Stimulated activated naive CD8-positive, alpha-beta T cell treated with anti-CD3 and anti-CD28 coated beads, Interleukin-15, Interleukin-2, amounts not matched to agents 100 U/mL and 50 U/mL, for 24 hours (primary cell): Measurements from ENCODE around the gene GRSF1.
A peak's percentile ranks its signal among the peaks of the same experiment; 100 is the strongest.
"Not testable (repeated sequence)": the region's sequence is repeated elsewhere in the genome, so short reads cannot be mapped to it uniquely, and the experiment has no call there.

ENCODE experiments used
- ATAC-seq: fragments of 150-1000 bp; cut with Tn5 transposase; one replicate; pipeline ENCODE4 v1.10.0; 2021
- DNase-seq: peaks from one replicate; pipeline ENCODE4 v3.0.0; 2021

Gene GRSF1, protein sequence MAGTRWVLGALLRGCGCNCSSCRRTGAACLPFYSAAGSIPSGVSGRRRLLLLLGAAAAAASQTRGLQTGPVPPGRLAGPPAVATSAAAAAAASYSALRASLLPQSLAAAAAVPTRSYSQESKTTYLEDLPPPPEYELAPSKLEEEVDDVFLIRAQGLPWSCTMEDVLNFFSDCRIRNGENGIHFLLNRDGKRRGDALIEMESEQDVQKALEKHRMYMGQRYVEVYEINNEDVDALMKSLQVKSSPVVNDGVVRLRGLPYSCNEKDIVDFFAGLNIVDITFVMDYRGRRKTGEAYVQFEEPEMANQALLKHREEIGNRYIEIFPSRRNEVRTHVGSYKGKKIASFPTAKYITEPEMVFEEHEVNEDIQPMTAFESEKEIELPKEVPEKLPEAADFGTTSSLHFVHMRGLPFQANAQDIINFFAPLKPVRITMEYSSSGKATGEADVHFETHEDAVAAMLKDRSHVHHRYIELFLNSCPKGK

DNA sequence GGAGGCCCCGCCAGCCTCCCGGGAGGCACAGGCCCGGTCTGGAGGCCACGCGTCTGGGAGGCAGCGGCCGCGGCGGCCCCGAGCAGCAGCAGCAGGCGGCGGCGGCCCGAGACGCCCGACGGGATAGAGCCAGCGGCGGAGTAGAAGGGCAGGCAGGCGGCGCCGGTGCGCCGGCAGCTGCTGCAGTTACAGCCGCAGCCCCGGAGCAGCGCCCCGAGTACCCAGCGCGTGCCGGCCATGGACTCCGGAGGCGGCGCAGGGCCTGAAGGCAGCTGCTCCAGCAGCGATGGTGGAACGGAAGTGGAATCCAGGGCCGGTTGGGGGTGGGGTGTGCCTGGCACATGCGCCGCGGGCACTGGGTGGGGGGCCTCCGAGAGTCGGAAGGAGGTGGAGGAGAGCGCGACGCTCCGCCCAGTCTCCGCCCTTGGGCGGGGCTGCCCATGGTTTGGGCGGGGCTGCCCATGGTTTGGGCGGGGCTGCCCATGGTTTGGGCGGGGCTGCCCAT, at the start of gene GRSF1:
Gene GRSF1 (minus strand): TSS at position 302 of the 505 bp plus-strand sequence. CDS start 63 bp downstream, at position 239.
- peak; percentile 82 for ATAC-seq
- DNase-seq: peak; percentile 94

DNA sequence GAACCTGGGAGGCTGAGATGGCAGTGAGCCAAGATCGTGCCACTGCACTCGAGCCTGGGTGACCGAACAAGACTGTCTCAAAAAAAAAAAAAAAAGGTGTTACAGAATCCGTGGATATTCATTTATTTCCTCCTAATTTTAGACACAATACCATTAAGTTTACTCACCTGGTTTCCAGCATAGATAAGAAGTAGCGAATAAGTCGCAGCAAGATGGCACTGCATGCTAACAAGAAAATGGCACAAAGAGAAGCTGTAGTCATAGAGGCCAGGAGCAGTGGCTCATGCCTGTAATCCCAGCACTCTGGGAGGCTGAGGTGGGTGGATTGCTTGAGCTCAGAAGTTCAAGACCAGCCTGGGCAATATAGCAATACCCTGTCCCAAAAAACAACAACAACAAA, 45.5 kb upstream of the GRSF1 start:
- no peak for DNase-seq
- ATAC-seq: no peak

DNA sequence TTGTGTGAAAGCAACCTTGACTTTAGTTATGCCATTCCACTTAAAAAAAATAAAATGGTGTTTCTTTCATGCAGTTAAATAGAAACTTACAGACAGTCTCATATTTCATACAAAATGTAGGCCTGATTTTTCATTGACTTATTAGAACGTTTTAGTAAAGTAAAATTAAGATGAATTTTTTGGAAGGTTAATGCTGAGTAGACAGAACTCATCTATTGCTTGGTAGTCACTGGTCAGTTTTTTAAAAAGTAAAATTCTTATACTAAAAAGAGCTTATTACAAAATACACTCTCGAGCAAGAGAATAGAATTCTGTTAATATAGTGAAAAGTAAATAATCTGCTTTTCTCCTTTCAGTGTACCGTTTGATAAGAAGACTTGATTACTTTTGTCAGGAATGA, 41.0 kb upstream of the GRSF1 start:
- ATAC-seq (no peak), DNase-seq (no peak)

DNA sequence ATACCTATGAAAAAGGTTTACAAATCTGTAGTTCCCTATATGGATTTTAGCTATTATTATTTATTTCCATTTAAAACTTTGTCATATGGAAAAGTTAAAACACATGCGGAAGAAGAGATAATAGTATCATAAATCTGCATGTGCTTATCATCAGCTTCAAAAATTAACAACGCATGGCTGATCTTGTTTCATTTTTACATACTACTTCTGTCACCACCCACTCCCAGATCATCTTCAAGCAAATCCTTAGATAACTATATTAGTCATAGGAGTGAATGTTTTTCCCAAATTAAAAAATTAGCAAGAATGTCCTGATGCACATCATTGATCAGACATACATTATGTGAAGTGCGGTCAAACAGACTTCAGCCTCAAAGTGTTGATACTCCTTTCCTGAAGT, 37.9 kb upstream of the GRSF1 start:
- DNase-seq (no peak), ATAC-seq (no peak)

DNA sequence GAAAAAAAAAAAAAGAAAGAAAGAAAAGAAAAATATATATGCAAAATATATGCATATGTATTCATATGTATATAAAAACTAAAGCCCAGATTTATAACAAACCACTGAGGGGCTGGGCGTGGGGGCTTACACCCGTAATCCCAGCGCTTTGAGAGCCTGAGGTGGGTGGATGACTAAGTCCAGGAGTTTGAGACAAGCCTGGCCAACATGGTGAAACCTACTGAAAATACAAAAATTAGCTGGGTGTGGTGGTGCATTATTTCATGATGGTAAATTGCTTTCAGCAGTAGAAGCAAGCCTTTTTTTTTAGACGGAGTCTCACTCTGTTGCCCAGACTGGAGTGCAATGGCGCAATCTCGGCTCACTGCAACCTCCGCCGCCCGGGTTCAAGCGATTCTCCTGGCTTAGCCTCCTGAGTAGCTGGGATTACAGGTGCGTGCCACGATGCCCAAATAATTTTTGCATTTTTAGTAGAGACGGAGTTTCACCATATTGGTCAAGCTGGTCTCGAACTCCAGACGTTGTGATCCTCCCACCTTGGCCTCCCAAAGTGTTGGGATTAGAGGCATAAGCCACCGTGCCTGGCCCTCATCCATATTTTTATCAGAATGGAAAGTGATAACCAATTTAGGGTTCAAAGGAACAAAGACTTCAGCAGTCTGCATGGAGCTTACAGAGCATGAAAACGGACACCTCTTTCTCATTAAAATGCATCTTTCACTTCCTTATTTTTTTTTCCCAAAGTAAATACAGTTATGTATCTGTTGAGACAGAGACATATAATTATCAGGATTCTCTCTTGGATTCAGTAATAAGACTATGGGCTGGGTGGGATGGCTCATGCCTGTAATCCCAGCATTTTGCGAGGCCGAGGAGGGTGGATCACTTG, 34.8 kb upstream of the GRSF1 start:
- no peak for ATAC-seq
- no peak for DNase-seq

DNA sequence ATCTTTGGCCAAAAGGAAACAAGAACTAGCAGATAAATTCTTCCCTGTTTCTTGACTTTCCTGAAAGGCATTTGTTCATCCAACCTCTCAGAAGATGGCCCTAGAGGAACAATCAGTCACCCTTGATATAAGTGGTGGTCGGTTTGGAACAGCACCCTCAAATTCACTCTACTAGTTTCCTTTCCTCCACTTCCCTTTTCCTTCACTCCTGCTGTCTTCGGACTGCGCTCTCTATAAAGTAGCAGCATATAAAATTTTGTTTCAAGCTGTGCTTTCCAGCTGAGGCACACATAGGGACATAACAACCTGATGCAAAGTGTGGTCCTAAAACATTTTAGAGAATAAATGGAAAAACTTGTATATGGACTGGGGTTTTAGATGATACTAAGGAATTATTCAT, 33.5 kb upstream of the GRSF1 start:
- no peak for DNase-seq

DNA sequence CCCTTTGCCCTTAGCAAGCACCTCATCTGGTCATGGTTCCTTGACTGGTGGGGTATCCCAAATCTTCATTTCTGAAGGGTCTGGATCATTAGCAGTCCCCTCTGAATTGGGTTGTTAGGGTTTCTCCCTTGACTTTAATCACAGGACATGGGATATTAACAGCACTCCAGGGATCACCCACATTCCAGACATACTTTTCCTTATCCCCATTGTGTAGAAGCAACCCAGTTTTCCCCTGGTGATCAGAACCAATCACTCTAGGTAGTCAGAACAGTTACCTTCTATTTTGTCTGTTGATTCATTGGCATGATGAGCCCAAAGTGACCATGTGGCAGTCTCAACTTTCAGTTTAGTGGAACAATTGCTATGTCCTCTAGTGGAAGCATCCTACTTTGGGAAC, 29.1 kb upstream of the GRSF1 start:
- ATAC-seq (no peak), DNase-seq (no peak)

More for the DNA sequence above, 33.5 kb upstream of the GRSF1 start:
- ATAC-seq: no peak

DNA sequence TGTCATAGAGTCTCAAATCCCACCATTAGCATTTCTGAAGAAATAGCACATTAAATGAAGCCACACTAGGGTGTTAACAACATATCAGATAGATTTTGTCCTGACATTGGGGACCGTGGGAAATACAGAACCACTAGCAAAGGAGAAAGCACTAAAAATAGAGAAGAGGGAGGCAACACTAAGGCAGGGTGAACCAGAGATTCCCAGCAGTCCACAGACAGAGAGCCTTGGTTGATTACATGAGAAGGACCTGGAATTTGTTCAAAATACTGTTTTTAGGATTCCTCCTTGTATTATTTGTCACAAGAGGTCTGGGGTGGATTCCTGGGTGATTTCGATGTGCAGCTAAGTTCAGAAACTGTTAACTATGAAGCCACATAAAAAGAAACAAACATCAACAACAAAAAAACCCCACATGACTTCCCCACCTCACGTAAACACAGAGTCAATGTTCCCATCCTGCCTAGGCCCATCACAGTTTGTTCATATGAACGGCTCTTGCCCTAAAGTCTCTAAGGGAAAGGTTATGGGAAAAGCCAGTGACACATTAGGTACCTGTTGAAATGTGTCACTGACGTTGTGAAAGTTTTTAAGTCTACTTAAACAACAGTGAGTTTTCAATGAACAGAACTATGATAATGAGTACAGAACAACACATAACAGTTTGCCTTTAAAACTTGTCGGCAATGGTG, 23.6 kb upstream of the GRSF1 start:
- peak; percentile 86 for ATAC-seq
- no peak for DNase-seq

DNA sequence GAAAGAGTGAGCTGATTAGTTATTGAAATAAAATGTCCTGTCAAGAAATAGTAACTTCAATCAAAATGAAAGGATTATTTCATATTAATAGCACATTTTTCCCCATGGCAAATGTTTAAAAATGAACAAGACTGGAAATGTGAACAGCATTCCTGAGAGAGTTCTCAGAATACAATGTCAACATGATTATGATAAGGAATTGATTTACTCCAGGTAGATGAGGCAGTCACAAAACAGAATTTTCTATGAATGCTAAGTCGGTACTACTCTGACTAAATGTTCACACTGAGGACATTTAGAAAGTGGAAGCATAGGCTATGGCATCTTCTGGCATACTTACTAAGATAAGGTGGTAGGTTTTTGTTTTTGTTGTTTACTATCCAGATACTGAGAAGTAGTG, 19.4 kb upstream of the GRSF1 start:
- ATAC-seq: no peak
- no peak for DNase-seq

DNA sequence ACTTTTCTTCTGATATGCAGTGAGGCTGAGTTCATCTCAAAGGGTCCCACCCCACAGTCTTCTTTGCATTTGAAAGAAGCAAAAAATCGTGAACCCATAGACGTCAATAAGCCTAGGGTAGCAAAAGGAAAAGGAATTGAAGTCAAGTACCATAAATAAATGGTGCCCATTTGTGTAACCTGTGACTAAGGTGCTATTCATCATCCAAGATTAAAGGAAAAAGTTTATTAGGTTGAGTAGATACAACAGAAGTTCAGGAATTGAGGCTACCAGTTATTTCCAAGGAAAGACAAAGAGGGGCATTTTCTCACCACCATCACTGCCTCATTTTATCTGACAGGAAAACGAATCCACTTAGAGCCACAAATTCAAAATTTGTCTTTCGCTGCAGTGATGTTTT, 18.8 kb upstream of the GRSF1 start:
- no peak for ATAC-seq
- no peak for DNase-seq

DNA sequence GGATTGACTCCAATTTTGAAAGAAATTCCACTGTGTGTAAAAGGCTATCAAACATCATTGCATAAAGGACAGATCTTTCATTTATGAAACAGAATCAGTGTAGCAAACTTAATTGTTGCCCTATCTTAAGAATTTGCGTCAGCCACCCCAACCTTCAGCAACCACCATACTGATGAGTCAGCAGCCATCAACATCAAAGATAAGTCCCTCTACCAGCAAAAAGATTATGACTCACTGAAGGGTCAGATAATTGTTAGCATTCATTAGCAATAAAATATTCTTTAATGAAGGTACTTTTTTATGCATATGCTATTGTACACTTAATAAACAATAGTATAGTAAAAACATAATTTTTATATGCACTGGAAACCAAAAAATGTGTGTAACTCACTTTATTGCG, 15.8 kb upstream of the GRSF1 start:
- DNase-seq (no peak), ATAC-seq (no peak)

DNA sequence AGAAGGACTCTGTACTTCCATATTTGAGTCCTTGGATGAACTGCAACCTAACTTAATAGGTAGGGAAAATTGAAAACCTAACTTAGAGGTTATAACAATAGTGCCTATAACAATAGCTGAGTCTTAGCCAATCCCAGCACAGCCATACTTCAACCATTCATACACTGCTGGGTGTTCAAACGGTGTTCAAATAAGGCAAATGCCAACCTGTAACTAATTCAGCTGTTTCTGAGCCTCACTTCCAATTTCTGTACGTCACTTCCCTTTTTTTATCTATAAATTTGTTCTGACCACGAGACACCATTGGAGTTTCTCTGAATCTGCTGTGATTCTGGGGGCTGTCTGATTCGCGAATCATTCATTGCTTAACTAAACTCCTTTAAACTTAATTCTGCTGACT, 9.6 kb upstream of the GRSF1 start:
- no peak for ATAC-seq
- no peak for DNase-seq

DNA sequence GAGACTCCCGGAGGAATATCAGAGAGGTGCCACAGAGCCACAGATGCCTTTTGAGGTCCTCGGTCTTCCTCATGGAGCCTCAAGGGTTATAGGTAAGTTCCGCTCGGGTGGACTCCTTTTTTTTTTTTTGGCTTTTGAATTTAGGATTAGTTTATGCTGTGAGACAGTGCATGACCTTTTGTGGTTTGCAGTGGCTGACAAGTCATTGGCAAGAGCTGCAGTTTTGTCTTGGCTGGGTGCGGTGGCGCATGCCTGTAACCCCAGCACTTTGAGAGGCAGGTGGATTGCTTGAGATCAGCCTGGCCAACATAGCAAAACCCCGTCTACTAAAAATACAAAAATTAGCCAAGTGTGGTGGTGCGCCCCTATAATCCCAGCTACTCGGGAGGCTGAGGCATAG, 4.5 kb upstream of the GRSF1 start:
- ATAC-seq (peak; percentile 38), DNase-seq (peak; percentile 54)

DNA sequence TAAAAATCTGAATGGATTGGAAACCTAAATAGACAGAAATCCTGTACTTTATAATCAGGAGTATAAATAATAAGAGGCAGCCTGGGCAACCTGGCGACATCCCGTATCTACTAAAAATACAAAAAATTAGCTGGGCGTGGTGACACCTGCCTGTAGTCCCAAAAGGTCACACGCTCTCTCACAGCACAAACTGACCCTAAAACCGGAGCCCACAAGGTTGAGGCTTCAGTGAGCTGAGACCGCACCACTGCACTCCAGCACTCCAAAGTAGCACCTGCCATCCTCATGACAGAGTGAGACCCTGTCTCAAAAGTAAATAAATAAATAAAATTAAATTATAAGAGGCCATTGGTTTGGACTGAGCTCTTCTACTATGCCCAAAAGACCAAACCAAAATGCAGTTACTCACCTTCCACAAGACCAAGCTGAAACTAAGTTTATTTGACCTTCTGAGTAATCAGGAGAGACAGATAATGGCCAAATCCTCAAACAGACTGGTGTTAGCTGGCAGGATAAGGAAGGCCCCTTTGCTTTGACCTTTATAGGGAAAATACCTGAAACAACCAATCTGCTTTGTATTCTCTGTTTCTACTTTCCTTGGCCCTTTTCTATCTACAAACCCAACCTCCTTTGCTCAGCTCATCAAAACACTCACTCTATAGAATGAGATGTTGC, 3.2 kb upstream of the GRSF1 start:
- peak; percentile 20 for DNase-seq
- ATAC-seq: peak; percentile 62

DNA sequence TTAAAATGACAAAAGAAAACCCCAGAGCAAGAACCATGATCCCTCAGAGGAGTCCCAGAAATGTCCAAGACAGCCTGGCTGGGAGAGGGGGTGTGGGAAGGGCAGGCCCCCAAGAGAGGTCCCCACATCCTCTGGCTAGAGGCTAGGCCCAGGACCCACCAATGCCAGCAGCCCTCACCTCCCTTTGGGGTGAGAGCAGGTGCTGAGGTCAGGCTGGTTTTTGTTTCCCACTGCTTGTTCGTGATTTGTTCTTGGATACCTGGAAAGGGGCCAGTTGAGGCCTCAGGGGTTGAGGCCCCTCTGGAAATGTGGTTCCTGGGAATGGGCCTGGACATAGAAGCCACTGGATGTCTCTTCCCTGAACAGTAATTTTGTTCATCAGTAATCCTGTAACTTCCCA, 2.3 kb upstream of the GRSF1 start:
- no peak for DNase-seq
- ATAC-seq: no peak

DNA sequence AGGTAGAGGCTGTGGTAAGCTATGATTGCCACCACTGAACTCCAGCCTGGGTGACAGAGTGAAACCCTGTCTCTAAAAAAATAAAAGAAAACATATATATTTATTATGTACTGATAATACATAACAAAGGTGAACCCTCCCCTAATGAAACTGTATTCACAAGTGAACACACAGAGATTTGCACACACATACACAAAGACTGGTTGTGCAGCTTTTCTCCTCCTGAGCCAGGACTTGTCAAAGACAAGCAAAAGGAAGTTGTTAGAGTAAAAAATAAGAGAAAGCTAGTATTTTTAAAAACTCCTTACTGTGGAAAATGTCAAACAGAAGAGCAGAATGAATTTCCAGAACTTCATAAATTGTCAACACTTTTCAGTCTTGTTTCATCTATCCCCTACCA, 1.5 kb upstream of the GRSF1 start:
- ATAC-seq (no peak), DNase-seq (no peak)

DNA sequence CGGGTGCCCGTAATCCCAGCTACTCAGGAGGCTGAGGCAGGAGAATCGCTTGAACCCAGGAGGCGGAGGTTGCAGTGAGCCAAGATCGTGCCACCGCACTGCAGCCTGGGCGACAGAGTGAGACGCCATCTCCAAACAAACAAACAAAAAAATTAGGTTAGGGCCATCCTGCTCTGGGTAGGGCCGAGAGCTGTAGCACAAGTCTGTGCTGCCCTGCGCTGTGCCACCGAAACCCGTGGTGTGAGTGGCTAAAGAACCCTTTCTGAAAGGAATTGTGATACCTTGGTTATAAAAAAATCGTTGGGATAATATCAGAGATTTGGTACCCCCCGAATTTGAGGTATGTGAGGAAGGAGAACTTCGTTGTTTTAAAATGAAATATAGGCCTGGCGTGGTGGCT, 941 bp upstream of the GRSF1 start:
- ATAC-seq, DNase-seq: not testable (repeated sequence)

DNA sequence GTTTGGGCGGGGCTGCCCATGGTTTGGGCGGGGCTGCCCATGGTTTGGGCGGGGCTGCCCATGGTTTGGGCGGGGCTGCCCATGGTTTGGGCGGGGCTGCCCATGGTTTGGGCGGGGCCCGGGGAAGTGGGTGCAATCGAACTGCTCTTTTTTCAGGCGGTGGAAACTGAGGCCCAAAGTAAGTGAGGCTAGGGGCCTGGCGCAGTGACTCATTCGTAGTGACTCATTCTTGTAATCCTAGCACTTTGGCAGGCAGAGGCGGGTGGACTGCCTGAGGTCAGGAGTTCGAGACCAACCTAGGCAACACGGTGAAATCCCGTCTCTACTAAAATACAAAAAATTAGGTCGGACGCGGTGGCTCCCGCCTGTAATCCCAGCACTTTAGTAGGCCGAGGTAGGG, 447 bp upstream of the GRSF1 start:
- DNase-seq: peak; percentile 80
- peak; percentile 20 for ATAC-seq

DNA sequence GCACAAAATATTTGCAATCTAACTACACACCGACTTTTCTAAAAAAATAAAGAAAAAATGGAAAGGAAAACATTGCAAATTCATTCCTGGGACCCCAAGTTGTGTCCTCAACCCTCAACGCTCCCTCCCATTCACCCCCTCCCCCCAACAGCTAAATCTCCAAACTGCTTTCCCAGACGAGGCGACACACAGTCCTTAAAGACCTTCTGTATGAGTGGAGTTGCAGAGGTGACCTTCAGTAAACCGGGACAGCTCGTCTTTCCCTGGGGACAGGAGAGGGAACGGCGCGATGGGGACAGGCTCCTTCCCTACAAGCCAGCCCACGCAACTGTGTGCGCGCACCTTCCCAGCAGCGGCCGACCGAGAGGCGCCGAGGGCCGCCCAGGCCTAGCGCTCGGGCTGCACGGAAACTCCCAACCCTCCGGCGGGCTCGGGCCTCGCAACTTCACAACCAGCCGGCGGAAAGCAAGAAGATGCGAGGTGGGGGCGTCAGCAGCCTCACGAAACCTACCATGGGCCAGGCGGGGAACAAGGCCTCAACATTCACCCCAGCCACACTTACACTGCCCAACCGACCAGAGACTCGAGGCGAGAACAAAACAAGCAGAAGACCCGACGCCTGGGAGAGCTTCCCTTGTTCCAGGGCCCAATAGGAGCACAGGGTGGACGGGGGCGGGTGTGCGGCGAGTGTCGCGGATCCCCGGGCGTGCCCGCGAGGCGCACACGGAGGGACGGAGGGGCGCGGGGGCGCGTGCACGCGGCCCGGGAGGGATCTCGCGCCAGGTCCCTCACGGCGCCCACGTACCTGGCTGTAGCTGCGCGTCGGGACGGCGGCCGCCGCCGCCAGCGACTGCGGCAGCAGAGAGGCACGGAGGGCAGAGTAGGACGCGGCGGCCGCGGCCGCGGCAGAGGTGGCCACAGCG, 763 bp downstream of the GRSF1 start:
- peak; percentile 72 for DNase-seq
- peak; percentile 42 for ATAC-seq

DNA sequence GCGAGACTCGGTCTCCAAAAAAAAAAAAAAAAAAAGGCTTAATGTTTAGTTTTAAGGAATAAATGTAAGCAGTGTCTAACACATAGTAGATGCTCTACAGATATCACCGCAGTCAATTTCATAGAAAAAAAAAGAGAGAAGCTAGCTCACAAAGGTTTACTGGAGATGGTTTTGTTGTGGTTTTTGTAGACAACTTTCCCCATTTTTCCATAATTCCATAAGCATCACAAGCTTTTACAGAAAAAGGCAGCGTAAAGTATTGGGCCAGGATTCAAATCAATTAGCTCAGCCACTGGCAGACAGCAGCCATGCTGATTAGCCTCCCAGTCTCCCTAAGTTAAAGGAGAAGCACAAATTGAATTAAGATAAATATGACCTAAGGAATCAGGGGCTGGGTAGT, 1.5 kb downstream of the GRSF1 start:
- ATAC-seq: no peak
- DNase-seq: no peak

DNA sequence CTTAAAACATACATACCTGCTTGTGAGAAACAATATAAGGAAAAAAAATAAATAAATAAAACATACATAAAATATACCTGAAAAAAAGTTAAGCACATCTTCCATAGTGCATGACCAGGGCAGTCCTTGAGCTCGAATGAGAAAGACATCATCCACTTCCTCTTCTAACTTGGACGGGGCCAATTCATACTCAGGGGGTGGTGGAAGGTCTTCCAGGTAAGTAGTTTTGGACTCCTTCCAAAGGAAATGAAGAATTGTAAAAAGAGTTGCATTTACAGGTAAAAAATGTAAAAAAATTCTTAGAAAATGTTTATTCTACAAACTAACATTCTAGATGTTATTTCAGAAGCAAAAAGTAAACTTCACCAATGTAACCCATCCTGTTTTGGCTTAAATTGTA, 3.6 kb downstream of the GRSF1 start:
- no peak for DNase-seq
- no peak for ATAC-seq
